Left forelimb (tissue), 1 donor: ENCODE measurements around the gene BRIX1.
"Not testable (repeated sequence)": the region's sequence is repeated elsewhere in the genome, so short reads cannot be mapped to it uniquely, and the experiment has no call there.

Experiments
- DNase-seq: peaks from one replicate; pipeline ENCODE4 v3.0.0-alpha.2; 2018; ENCODE audit warnings: low spot score

BRIX1 gene

GRCh38 chr5:34915856-34916192 is 313 bp downstream of the BRIX1 start:
- no peak for DNase-seq

- DNase-seq: no peak
Measured at GRCh38 chr5:34916518-34916917, 1.0 kb downstream of the BRIX1 start.

- DNase-seq: no peak
Measured at GRCh38 chr5:34918025-34918424, 2.5 kb downstream of the BRIX1 start.

- no peak for DNase-seq
Measured at GRCh38 chr5:34919077-34919476, 3.6 kb downstream of the BRIX1 start.

GRCh38 chr5:34923256-34923655 is 7.7 kb downstream of the BRIX1 start:
- DNase-seq: not testable (repeated sequence)

GRCh38 chr5:34923694-34924461 is 8.4 kb downstream of the BRIX1 start:
- no peak for DNase-seq

- DNase-seq: no peak
Measured at GRCh38 chr5:34924462-34924765, 8.9 kb downstream of the BRIX1 start.

GRCh38 chr5:34926318-34926888 is 10.9 kb downstream of the BRIX1 start:
- no peak for DNase-seq

GRCh38 chr5:34927785-34928184 is 12.3 kb downstream of the BRIX1 start:
- no peak for DNase-seq

GRCh38 chr5:34928267-34928666 is 12.8 kb downstream of the BRIX1 start:
- no peak for DNase-seq

- DNase-seq: peak; percentile 98
Measured at GRCh38 chr5:34929134-34929719, 13.7 kb downstream of the BRIX1 start, which contains the start of gene DNAJC21. DNAJC21 (plus strand) TSS chr5:34929559; CDS start chr5:34929820, 261 bp downstream.

GRCh38 chr5:34929720-34930461 is 14.4 kb downstream of the BRIX1 start:
- peak; percentile 89 for DNase-seq

- DNase-seq: no peak
Measured at GRCh38 chr5:34930462-34930844, 14.9 kb downstream of the BRIX1 start.

- no peak for DNase-seq
Measured at GRCh38 chr5:34930870-34931269, 15.4 kb downstream of the BRIX1 start.

- no peak for DNase-seq
Measured at GRCh38 chr5:34932947-34933346, 17.4 kb downstream of the BRIX1 start.

GRCh38 chr5:34941936-34942335 is 26.4 kb downstream of the BRIX1 start:
- DNase-seq: no peak

- DNase-seq: no peak
Measured at GRCh38 chr5:34944044-34944443, 28.5 kb downstream of the BRIX1 start.

GRCh38 chr5:34944460-34945047 is 29.0 kb downstream of the BRIX1 start:
- no peak for DNase-seq

- DNase-seq: no peak
Measured at GRCh38 chr5:34957321-34957720, 41.8 kb downstream of the BRIX1 start.

GRCh38 chr5:34957857-34958690 is 42.6 kb downstream of the BRIX1 start:
- no peak for DNase-seq

GRCh38 chr5:34959323-34959722 is 43.8 kb downstream of the BRIX1 start:
- no peak for DNase-seq

GRCh38 chr5:34967540-34967939 is 52.0 kb downstream of the BRIX1 start:
- no peak for DNase-seq
